Stimulated activated CD4-positive, alpha-beta T cell treated with anti-CD3 and anti-CD28 coated beads, Interleukin-4, amount 100 ng/mL, for 48 hours (primary cell): ENCODE data around the gene GRB7.
"Not testable (repeated sequence)": the region's sequence is repeated elsewhere in the genome, so short reads cannot be mapped to it uniquely, and the experiment has no call there.

Experiments used
- DNase-seq, 2 donors: peaks; one replicate each; pipeline ENCODE4 v3.0.0-alpha.2; 2020; ENCODE audit warnings: low read depth in 2 of 2

The GRB7 gene

GRCh38 chr17:39732586-39732985 is 5.2 kb upstream of the GRB7 start:
- no peak for DNase-seq

DNA sequence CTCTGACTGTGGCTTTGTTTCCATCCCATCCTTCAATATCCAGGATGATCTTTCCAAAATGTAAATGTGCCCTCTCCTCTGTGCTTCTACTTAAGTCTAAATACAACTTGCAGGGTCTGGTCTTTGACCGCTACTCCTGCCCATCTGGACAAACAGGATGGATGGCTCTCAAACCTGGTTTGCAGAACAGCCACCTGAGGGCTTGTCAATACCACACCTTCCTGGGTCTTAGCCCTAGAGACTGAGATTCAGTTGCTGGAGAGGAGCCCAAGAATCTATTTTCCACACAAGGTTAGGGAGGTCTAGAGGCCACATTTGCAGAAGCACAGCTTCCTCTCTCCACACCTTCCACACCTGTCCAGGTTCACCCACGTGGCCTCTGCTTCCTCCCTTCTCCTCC is 1.9 kb upstream of the GRB7 start:
- DNase-seq = no peak

- no peak for DNase-seq
These were observed 1.2 kb upstream of the GRB7 start for GRCh38 chr17:39736319-39737165.

DNA sequence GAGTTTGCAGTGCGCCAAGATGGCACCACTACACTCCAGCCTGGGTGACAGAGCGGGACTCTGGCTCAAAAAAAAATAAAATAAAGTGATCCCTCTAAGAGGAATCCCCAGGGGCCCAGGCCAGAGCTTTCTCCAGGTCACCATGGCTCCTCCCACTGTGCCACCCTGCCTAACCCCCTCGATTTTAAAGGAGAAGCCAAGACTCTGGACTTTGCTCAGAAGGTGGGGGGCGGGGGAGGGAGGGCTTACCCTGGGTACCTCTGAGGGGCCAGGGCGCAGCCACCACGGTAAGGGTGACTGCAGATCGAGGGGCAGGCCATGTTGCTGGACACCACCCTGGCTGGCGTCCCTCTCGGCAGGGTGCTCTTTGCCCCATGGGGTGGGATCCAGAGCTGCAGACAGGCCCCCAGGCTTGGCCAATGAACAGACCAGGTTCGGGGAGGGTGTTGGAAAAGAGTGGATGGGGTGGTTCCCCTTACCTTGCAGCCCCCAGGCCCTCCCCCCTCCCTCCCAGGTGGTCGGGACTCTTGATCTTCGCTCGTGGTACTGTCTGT is 455 bp upstream of the GRB7 start:
- DNase-seq = no peak

GRCh38 chr17:39738568-39738901 is 797 bp downstream of the GRB7 start:
- peak in 1 of 2 donors; percentile 46 for DNase-seq

GRCh38 chr17:39738983-39739884 is 1.5 kb downstream of the GRB7 start:
- DNase-seq = no peak

GRCh38 chr17:39739885-39740356 is 2.2 kb downstream of the GRB7 start:
- no peak for DNase-seq

DNA sequence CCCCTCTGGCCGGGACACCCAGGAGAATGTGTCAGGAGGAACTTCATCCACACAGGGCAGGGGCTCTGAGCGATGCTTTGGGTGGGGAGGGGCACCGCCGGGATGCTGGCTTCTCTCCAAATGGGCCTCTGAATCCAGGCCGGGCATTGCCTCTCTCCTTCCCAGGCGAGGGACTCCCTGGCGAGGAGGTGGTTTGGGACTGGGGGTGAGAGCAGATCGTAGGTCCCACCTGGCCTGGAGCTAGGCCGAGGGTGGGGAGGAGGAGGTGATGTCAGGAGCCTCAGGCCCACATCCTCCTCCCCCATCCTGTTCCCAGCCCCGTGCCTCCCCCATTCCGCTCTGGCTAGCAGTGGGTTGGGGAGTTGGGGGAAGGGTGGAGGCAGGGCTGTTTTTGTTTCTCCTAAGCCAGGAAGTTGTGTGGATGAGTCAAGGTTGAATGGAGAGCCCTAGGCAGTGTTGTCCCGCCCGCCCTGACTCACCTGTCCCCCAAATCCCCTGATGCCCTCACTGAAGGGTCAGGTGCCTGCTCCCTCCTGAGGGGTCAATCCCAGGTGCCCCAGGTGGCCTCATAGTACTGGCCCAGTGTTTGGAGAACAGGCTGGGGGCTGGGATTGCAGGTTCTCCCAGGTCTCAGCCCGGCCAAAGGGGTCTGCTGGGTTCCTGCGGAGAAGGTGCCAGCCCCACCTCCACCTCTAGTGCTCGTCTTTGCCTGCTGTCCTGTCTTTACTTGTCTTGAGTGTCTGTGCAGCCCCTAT is 2.8 kb downstream of the GRB7 start:
- no peak for DNase-seq

DNA sequence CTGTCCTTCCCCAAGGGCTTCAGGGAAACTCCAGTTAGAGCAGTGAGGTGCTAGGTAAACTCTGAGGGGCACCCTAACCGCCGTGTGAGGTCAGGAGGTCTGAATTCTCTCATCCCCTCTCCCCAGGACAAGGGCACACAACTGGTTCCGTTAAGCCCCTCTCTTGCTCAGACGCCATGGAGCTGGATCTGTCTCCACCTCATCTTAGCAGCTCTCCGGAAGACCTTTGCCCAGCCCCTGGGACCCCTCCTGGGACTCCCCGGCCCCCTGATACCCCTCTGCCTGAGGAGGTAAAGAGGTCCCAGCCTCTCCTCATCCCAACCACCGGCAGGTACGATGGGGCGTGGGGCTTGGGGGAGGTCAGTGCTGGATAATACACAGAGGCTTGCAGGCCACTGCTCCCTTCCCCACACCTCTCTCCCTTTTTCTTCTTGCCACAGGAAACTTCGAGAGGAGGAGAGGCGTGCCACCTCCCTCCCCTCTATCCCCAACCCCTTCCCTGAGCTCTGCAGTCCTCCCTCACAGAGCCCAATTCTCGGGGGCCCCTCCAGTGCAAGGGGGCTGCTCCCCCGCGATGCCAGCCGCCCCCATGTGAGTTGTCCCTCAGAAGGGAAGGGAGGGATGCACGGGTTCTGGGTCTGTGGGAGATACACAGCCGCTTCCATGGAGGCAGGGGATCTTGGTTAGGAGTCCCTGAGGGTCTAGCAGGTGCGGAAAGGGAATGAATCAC is 4.6 kb downstream of the GRB7 start:
- no peak for DNase-seq

DNA sequence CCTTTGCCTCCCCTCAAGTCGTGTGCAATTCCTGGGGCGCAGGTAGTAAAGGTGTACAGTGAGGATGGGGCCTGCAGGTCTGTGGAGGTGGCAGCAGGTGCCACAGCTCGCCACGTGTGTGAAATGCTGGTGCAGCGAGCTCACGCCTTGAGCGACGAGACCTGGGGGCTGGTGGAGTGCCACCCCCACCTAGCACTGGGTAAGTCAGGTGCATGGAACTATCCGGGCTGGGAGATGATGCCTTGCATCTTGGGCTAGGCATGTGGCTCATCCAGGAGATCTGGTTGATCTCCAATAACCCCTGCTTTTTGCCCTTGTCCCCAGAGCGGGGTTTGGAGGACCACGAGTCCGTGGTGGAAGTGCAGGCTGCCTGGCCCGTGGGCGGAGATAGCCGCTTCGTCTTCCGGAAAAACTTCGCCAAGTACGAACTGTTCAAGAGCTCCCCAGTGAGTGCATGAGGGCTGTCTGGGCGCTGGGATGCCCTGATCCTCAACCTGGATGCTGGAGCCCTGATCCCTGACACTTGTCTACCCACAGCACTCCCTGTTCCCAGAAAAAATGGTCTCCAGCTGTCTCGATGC is 5.2 kb downstream of the GRB7 start:
- no peak for DNase-seq

DNA sequence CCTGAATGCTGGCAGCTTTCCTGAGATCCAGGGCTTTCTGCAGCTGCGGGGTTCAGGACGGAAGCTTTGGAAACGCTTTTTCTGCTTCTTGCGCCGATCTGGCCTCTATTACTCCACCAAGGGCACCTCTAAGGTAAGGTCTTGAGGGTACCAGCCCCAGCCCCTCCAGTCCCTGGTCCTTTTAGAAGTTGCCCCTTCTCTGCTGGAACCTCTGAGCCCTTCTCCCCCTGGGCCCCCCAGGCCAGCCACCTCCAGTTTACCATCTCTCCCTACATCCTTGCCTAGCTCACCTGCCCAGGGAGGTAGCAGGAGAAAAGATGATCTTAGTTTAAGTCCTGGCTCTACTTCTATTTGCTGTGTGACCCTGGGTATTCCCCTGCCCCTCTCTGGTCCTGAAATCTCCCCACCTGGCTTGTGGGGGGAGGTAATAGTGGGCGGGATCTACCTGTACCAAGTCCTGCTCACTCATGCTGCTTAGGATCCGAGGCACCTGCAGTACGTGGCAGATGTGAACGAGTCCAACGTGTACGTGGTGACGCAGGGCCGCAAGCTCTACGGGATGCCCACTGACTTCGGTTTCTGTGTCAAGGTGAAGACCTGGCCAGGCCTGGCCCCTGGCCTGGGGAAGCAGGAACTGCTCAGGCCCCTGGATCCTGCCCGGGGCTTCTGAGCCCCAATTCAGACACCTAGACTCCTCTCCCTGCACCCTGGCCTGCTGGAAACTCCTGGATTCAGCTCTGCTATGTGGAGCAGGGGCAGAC is 6.5 kb downstream of the GRB7 start:
- DNase-seq = no peak

- no peak for DNase-seq
These were observed 7.1 kb downstream of the GRB7 start for GRCh38 chr17:39744836-39745215.

DNA sequence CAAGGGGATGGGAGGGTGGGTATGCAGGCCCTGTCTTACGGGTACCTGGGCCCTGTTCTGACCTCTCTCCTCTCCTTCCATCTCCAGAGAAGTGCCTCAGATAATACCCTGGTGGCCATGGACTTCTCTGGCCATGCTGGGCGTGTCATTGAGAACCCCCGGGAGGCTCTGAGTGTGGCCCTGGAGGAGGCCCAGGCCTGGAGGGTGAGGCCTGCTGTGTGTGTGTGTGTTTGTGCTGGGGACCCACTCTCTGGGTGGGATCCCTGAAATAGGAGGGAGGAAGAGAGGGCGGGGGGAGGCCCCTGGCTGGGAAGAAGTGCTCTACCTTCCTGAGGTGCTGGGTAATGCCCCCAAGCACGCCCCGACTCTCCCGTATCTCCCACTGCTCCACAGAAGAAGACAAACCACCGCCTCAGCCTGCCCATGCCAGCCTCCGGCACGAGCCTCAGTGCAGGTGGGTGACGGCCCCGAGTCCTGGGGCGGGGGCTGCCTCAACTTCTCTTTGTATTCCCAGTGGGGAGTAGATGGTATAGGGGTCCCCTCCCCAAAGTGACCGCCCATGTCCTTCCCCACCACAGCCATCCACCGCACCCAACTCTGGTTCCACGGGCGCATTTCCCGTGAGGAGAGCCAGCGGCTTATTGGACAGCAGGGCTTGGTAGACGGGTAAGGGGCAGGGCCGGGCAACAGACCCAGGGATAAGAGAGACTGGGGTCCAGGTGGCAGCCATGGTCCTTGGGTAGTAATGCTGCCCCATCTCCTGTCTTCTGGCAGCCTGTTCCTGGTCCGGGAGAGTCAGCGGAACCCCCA is 7.8 kb downstream of the GRB7 start:
- DNase-seq = no peak

- no peak for DNase-seq
These were observed 8.4 kb downstream of the GRB7 start for GRCh38 chr17:39746145-39746461.

- DNase-seq = no peak
These were observed 10.0 kb downstream of the GRB7 start for GRCh38 chr17:39747745-39748144.

DNA sequence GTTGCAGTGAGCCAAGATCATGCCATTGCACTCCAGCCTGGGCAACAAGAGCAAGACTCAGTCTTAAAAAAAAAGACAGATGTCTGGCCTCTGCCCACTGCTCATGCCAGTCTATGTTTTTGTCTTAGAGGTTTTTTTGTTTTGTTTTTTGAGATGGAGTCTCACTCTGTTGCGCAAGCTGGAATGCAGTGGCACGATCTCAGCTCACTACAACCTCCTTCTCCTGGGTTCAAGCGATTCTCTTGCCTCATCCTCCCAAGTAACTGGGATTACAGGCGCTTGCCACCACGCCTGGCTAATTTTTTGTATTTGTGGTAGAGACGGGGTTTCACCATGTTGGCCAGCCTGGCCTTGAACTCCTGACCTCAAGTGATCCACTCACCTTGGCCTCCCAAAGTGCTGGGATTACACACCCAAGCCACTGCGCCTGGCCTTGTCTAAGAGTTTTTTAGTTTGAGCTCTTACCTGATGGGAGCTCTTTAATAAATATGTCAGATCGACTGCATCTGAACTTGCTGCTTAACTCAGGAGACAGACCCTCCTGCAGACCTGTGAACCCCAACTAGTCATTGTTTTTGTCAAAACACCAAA is 10.8 kb downstream of the GRB7 start:
- DNase-seq = not testable (repeated sequence)

GRCh38 chr17:39750131-39751015 is 12.6 kb downstream of the GRB7 start:
- no peak for DNase-seq

- no peak for DNase-seq
These were observed 13.3 kb downstream of the GRB7 start for GRCh38 chr17:39751016-39751543.
